ENCODE measurements around the gene TEF.

DNA sequence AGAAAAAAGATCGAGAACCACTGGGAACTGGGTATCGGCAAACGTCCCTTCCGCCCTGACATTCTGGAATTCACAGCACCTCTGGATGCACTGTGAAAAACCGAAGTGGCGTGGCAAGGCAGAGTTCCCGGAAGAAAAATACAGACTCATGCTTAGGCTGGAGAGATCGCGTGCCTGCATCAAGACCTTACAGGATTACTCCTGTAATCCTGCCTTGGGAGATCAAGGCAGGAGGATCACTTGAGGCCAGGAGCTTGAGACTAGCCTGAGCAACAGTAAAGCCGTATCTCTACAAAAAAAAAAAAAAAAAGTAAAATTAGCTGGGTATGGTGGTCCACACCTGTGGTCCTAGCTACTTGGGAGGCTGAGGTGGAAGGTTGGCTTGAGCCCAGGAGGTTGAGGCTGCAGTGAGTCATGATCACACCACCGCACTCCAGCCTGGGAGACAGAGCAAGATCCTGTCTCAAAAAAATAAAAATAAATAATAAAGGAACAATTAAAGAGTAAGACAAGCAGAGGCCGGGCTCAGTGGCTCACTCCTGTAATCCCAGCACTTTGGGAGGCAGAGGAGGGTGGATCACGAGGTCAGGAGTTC is 19.9 kb upstream of the TEF start:
- TF ChIP-seq CTCF (conservative IDR thresholded peaks at IDR 0.05) (no peak), EZH2 (IDR thresholded peaks at IDR 0.05; ENCODE audit: low read depth) (no peak)
